KMS-11 (cell line): ENCODE measurements around the gene SLC35F4.

ENCODE experiments used
- H2AFZ ChIP-seq: fragments of 200-600 bp; sonication (generic); 2 replicates; pipeline ENCODE4 v1.6.1; 2016; ENCODE audit warnings: antibody characterized with exemption, mixed run types, low read depth
- H3K27ac ChIP-seq: fragments of 200-600 bp; sonication (generic); 2 replicates; pipeline ENCODE4 v1.6.1; 2016; ENCODE audit warnings: mild to moderate bottlenecking, mixed run types
- H3K27me3 ChIP-seq: fragments of 200-600 bp; sonication (generic); 2 replicates; pipeline ENCODE4 v1.6.1; 2017; ENCODE audit warnings: mild to moderate bottlenecking, low read depth, mixed run types, moderate library complexity; ENCODE audit not compliant: insufficient read depth
- H3K36me3 ChIP-seq: fragments of 200-600 bp; sonication (generic); 2 replicates; pipeline ENCODE4 v1.6.1; 2017; ENCODE audit warnings: mild to moderate bottlenecking, mixed run types; ENCODE audit not compliant: insufficient read depth
- H3K4me1 ChIP-seq: fragments of 200-600 bp; sonication (generic); 2 replicates; pipeline ENCODE4 v1.6.1; 2016; ENCODE audit warnings: mild to moderate bottlenecking, low read depth, mixed run types; ENCODE audit not compliant: poor library complexity, severe bottlenecking
- H3K4me2 ChIP-seq: fragments of 200-600 bp; sonication (generic); 2 replicates; pipeline ENCODE4 v1.7.0; 2016; ENCODE audit warnings: mild to moderate bottlenecking, mixed run types
- H3K4me3 ChIP-seq: fragments of 200-600 bp; sonication (generic); IDR thresholded peaks from 2 replicates; pipeline ENCODE4 v1.6.1; 2017; ENCODE audit warnings: low read depth, low read length, mixed read lengths; ENCODE audit not compliant: insufficient read depth
- H3K79me2 ChIP-seq: fragments of 200-600 bp; sonication (generic); 2 replicates; pipeline ENCODE4 v1.6.1; 2016; ENCODE audit warnings: low read depth, mixed run types; ENCODE audit not compliant: insufficient read depth
- H3K9ac ChIP-seq: fragments of 200-600 bp; sonication (generic); 2 replicates; pipeline ENCODE4 v1.6.1; 2016; ENCODE audit warnings: mild to moderate bottlenecking, mixed run types
- H4K20me1 ChIP-seq: fragments of 200-600 bp; sonication (generic); 2 replicates; pipeline ENCODE4 v1.6.1; 2016; ENCODE audit warnings: mild to moderate bottlenecking, mixed run types; ENCODE audit not compliant: insufficient read depth
- TF ChIP-seq, protein P1 (sequence below): fragments of 200-600 bp; sonication (generic); conservative IDR thresholded peaks from 2 replicates; pipeline ENCODE4 v1.6.1; 2017; ENCODE audit warnings: low read depth, mild to moderate bottlenecking, antibody characterized with exemption, low read length, moderate library complexity, mixed read lengths

Gene SLC35F4

GRCh38 chr14:57707219-57707618, 158.7 kb downstream of the SLC35F4 start:
- TF ChIP-seq, protein P1, sequence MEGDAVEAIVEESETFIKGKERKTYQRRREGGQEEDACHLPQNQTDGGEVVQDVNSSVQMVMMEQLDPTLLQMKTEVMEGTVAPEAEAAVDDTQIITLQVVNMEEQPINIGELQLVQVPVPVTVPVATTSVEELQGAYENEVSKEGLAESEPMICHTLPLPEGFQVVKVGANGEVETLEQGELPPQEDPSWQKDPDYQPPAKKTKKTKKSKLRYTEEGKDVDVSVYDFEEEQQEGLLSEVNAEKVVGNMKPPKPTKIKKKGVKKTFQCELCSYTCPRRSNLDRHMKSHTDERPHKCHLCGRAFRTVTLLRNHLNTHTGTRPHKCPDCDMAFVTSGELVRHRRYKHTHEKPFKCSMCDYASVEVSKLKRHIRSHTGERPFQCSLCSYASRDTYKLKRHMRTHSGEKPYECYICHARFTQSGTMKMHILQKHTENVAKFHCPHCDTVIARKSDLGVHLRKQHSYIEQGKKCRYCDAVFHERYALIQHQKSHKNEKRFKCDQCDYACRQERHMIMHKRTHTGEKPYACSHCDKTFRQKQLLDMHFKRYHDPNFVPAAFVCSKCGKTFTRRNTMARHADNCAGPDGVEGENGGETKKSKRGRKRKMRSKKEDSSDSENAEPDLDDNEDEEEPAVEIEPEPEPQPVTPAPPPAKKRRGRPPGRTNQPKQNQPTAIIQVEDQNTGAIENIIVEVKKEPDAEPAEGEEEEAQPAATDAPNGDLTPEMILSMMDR: no peak
- Histone ChIP-seq H3K36me3 (no peaks in the 10 kb centered on the region), H3K27ac (no peak overlapping the region), H4K20me1 (no peaks in the 10 kb centered on the region), H3K9ac (no peak overlapping the region), H3K4me1 (no peaks in the 10 kb centered on the region), H3K27me3 (no peaks in the 10 kb centered on the region), H3K79me2 (no peaks in the 10 kb centered on the region), H3K4me3 (no peak overlapping the region), H2AFZ (no peak overlapping the region), H3K4me2 (no peak overlapping the region)

DNA sequence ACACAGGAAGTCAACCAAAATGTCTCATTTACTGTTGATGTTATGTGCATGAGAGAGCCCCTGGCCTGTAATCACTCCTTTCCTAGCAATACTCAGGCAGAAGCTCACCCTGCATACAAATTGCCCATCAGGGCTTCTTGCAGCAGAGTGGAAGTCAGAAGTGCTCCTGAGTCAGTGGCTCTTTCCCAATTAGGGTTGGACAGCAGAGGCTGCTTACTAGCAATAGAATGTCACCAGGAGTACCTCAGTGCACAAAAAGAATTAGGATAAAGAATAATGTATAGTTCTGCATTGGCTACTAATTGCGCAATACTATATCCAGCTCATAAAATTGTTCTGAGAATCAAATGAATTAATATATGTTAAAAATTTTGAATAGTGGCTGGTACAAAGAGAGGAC, 161.1 kb downstream of the SLC35F4 start:
- Histone ChIP-seq H4K20me1 (no peaks in the 10 kb centered on the region), H3K27ac (no peak overlapping the region), H3K4me2 (no peak overlapping the region), H3K4me3 (no peak overlapping the region), H3K27me3 (no peaks in the 10 kb centered on the region), H3K9ac (no peak overlapping the region), H2AFZ (no peak overlapping the region), H3K4me1 (no peaks in the 10 kb centered on the region), H3K79me2 (no peaks in the 10 kb centered on the region), H3K36me3 (no peaks in the 10 kb centered on the region)
- TF ChIP-seq, protein P1: no peak

GRCh38 chr14:57699947-57700346, 165.9 kb downstream of the SLC35F4 start:
- H3K79me2 ChIP-seq: no peaks in the 10 kb centered on the region
- H3K27ac ChIP-seq: no peak overlapping the region
- TF ChIP-seq, protein P1: no peak
- no peaks in the 10 kb centered on the region for H3K27me3 ChIP-seq
- H3K4me1 ChIP-seq: no peaks in the 10 kb centered on the region
- no peaks in the 10 kb centered on the region for H4K20me1 ChIP-seq
- H3K9ac ChIP-seq: no peak overlapping the region
- H3K36me3 ChIP-seq: no peaks in the 10 kb centered on the region
- no peak overlapping the region for H3K4me3 ChIP-seq
- H3K4me2 ChIP-seq: no peak overlapping the region
- no peak overlapping the region for H2AFZ ChIP-seq

- no peaks in the 10 kb centered on the region for H4K20me1 ChIP-seq
- TF ChIP-seq, protein P1: peak; percentile 53; the same call in 1 of the 2 replicates
- no peak overlapping the region for H3K9ac ChIP-seq
- H3K79me2 ChIP-seq: no peaks in the 10 kb centered on the region
- no peaks in the 10 kb centered on the region for H3K36me3 ChIP-seq
- H2AFZ ChIP-seq: no peak overlapping the region
- H3K4me1 ChIP-seq: no peaks in the 10 kb centered on the region
- H3K27me3 ChIP-seq: no peaks in the 10 kb centered on the region
- no peak overlapping the region for H3K4me2 ChIP-seq
- H3K4me3 ChIP-seq: no peak overlapping the region
- no peak overlapping the region for H3K27ac ChIP-seq
Measured at GRCh38 chr14:57692671-57693070, 173.2 kb downstream of the SLC35F4 start.

GRCh38 chr14:57687416-57687815, 178.5 kb downstream of the SLC35F4 start:
- no peak overlapping the region for H2AFZ ChIP-seq
- H3K79me2 ChIP-seq: no peaks in the 10 kb centered on the region
- no peak overlapping the region for H3K9ac ChIP-seq
- no peak overlapping the region for H3K4me3 ChIP-seq
- no peaks in the 10 kb centered on the region for H3K27me3 ChIP-seq
- no peaks in the 10 kb centered on the region for H3K4me1 ChIP-seq
- no peak overlapping the region for H3K4me2 ChIP-seq
- TF ChIP-seq, protein P1: no peak
- H3K36me3 ChIP-seq: no peaks in the 10 kb centered on the region
- no peaks in the 10 kb centered on the region for H4K20me1 ChIP-seq
- H3K27ac ChIP-seq: no peak overlapping the region
